HepG2 (cell line): ENCODE results near the gene CDH23. TPM values are rescaled to one million over a fixed set of nuclear protein-coding genes. Genes with fewer than 3 reads are reported as not detected.

Experiments used
- BORCS8-MEF2B ChIP-seq: sonication (generic); formaldehyde crosslinking; IDR thresholded peaks from 2 replicates; pipeline ENCODE4 v1.8.0; 2022; ENCODE audit warnings: mild to moderate bottlenecking, missing genetic modification reagents
- BRCA1 ChIP-seq: sonication (generic); formaldehyde crosslinking; IDR thresholded peaks from 2 replicates; pipeline ENCODE4 v1.4.0; 2020; ENCODE audit warnings: missing genetic modification reagents
- CENPX ChIP-seq: sonication (generic); formaldehyde crosslinking; IDR thresholded peaks from 2 replicates; pipeline ENCODE4 v1.9.0; 2021; ENCODE audit warnings: mild to moderate bottlenecking, missing genetic modification reagents, moderate library complexity
- EHMT2 ChIP-seq: fragments of 200-600 bp; sonication (generic); IDR thresholded peaks from 2 replicates; pipeline ENCODE4 v1.7.0; 2017; ENCODE audit warnings: antibody characterized with exemption, low read depth, low read length, borderline replicate concordance
- ESRRA ChIP-seq: sonication (generic); formaldehyde crosslinking; IDR thresholded peaks from 2 replicates; pipeline ENCODE4 v1.5.1; 2020; ENCODE audit warnings: mild to moderate bottlenecking, low read depth, missing genetic modification reagents
- ETV5 ChIP-seq: IDR thresholded peaks from 2 replicates; pipeline ENCODE4 v1.6.1; 2018; ENCODE audit warnings: missing biosample characterization, missing genetic modification reagents, inconsistent platforms, borderline replicate concordance
- FOXC1 ChIP-seq: sonication (generic); formaldehyde crosslinking; IDR thresholded peaks from 2 replicates; pipeline ENCODE4 v1.8.0; 2022; ENCODE audit warnings: mild to moderate bottlenecking, missing genetic modification reagents, borderline replicate concordance
- POGZ ChIP-seq: sonication (generic); formaldehyde crosslinking; IDR thresholded peaks from 2 replicates; pipeline ENCODE4 v1.4.0; 2020; ENCODE audit warnings: mild to moderate bottlenecking, missing genetic modification reagents
- SIX1 ChIP-seq: sonication (generic); formaldehyde crosslinking; IDR thresholded peaks from 2 replicates; pipeline ENCODE4 v1.4.0; 2020; ENCODE audit warnings: missing genetic modification reagents, borderline replicate concordance
- ZC3H4 ChIP-seq: sonication (generic); formaldehyde crosslinking; IDR thresholded peaks from 2 replicates; pipeline ENCODE4 v1.4.0; 2020; ENCODE audit warnings: missing genetic modification reagents, borderline replicate concordance
- ZFP41 ChIP-seq: sonication (generic); formaldehyde crosslinking; IDR thresholded peaks from 2 replicates; pipeline ENCODE4 v1.4.0; 2020; ENCODE audit warnings: mild to moderate bottlenecking, missing genetic modification reagents, borderline replicate concordance
- ZNF33A ChIP-seq: sonication (generic); formaldehyde crosslinking; IDR thresholded peaks from 2 replicates; pipeline ENCODE4 v1.5.1; 2020; ENCODE audit warnings: missing genetic modification reagents, mild to moderate bottlenecking, moderate library complexity, borderline replicate concordance
- ZNF549 ChIP-seq: sonication (generic); formaldehyde crosslinking; IDR thresholded peaks from 2 replicates; pipeline ENCODE4 v1.5.0; 2020; ENCODE audit warnings: missing genetic modification reagents
- ZNF598 ChIP-seq: sonication (generic); formaldehyde crosslinking; IDR thresholded peaks from 2 replicates; pipeline ENCODE4 v1.5.1; 2020; ENCODE audit warnings: mild to moderate bottlenecking, missing genetic modification reagents, borderline replicate concordance
- ZNF788 ChIP-seq: sonication (generic); formaldehyde crosslinking; IDR thresholded peaks from 2 replicates; pipeline ENCODE4 v1.5.0; 2020; ENCODE audit warnings: mild to moderate bottlenecking, missing genetic modification reagents, borderline replicate concordance
- ZNF850 ChIP-seq: sonication (generic); formaldehyde crosslinking; conservative IDR thresholded peaks from 2 replicates; pipeline ENCODE4 v1.9.0; 2021; ENCODE audit warnings: mild to moderate bottlenecking, missing genetic modification reagents
- polyA plus RNA-seq, 8 experiments: library from polyadenylated mRNA; depleted of rRNA in 3 of 8; stranded (reverse) in 7 of 8; unstranded in 1 of 8; fragments of >200 nt; fragmentation: Illumina TruSeq in 4 of 8; extraction: Trizol in 4 of 8; gene quantifications; 2 replicates each; pipeline versions ENCODE4 v1.2.1 to v1.2.3, GENCODE V29; 2011 to 2016; ENCODE audit warnings: low read depth in 4 of 8, missing spikeins in 1 of 8, mixed read lengths in 1 of 8; ENCODE audit not compliant: insufficient read depth in 1 of 8
- total RNA-seq, 5 experiments: library from RNA; depleted of rRNA; stranded (reverse); fragments of >200 nt; fragmentation: Illumina TruSeq; extraction: Trizol; gene quantifications; 2 replicates each; pipeline ENCODE4 v1.2.3, GENCODE V29; 2016; ENCODE audit warnings: low read depth in 1 of 5
- TF ChIP-seq, protein P1 (sequence below): sonication (generic); formaldehyde crosslinking; IDR thresholded peaks from 2 replicates; pipeline ENCODE4 v1.5.1; 2020; ENCODE audit warnings: missing genetic modification reagents, mild to moderate bottlenecking, borderline replicate concordance
- TF ChIP-seq, protein P2 (sequence below): sonication (generic); formaldehyde crosslinking; IDR thresholded peaks from 2 replicates; pipeline ENCODE4 v1.4.0; 2020; ENCODE audit warnings: missing genetic modification reagents
- TF ChIP-seq, protein P3 (sequence below): sonication (generic); formaldehyde crosslinking; IDR thresholded peaks from 2 replicates; pipeline ENCODE4 v1.4.0; 2020; ENCODE audit warnings: missing genetic modification reagents, borderline replicate concordance

The CDH23 gene
- total and polyA plus RNA-seq, 2 of the 13 experiments (the other 11 are each of a cell fraction or from before 2014, with no cell fraction given), result 0.13 TPM; not detected in 1

DNA sequence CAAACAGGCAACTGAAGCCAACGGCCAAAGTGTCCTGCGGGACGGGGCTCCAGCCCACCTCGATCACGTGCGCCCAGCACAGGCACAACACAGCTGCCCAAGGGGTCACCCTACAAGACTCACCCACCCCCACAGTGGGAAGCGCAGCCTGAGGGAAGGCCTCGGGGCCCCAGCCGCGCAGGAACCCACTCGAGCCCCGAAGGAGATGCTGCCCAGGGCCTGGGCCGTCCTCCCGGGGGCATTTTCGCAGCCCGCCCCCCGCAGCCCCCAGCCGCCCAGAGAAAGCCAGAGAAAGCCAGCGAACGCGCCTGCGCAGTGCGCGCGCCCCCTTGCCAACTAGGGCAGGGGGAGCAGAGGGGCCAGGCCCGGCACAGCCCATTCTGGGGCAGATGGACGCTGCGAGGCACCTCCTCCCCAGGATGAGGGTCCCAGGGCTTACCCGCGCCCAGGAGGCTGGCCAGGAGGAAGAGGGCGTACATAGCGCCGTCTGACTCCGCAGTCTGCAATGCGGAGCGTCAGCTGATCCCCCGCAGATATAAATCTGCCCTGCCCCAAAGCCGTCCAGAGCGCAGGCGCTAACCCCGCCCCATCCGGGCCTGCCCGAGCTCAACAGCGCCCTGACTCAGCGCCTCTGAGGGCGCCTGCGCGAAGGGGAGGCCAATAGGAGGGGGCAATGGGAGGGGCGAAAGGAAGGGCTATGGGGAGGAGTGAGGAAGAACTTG lies 454.2 kb downstream of the CDH23 start, which contains the start of gene PSAP (continued):
- TF ChIP-seq ZFP41 (peak; percentile 71; the same call in 1 of the 2 replicates), ZC3H4 (CRISPR knock-in tag) (no peak), POGZ (no peak), ESRRA (CRISPR knock-in tag) (0 out of 2 replicates have a peak, but pooled peaks have one; percentile 9), EHMT2 (no peak), CENPX (CRISPR knock-in tag) (no peak), BORCS8-MEF2B (no peak), ZNF850 (CRISPR knock-in tag) (no peak), ZNF33A (CRISPR knock-in tag) (no peak), ZNF598 (CRISPR knock-in tag) (peak; percentile 91; the same call in 1 of the 2 replicates), ETV5 (no peak; the same call in 1 of the 2 replicates), FOXC1 (peak; percentile 78; the same call in 1 of the 2 replicates), BRCA1 (0 out of 2 replicates have a peak, but pooled peaks have one; percentile 23), ZNF549 (CRISPR knock-in tag) (0 out of 2 replicates have a peak, but pooled peaks have one; percentile 30), SIX1 (CRISPR knock-in tag) (no peak), ZNF788 (peak; percentile 94; the same call in 1 of the 2 replicates)
- TF ChIP-seq, protein P1, sequence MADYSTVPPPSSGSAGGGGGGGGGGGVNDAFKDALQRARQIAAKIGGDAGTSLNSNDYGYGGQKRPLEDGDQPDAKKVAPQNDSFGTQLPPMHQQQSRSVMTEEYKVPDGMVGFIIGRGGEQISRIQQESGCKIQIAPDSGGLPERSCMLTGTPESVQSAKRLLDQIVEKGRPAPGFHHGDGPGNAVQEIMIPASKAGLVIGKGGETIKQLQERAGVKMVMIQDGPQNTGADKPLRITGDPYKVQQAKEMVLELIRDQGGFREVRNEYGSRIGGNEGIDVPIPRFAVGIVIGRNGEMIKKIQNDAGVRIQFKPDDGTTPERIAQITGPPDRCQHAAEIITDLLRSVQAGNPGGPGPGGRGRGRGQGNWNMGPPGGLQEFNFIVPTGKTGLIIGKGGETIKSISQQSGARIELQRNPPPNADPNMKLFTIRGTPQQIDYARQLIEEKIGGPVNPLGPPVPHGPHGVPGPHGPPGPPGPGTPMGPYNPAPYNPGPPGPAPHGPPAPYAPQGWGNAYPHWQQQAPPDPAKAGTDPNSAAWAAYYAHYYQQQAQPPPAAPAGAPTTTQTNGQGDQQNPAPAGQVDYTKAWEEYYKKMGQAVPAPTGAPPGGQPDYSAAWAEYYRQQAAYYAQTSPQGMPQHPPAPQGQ (CRISPR knock-in tag), result no peak
- TF ChIP-seq, protein P2, sequence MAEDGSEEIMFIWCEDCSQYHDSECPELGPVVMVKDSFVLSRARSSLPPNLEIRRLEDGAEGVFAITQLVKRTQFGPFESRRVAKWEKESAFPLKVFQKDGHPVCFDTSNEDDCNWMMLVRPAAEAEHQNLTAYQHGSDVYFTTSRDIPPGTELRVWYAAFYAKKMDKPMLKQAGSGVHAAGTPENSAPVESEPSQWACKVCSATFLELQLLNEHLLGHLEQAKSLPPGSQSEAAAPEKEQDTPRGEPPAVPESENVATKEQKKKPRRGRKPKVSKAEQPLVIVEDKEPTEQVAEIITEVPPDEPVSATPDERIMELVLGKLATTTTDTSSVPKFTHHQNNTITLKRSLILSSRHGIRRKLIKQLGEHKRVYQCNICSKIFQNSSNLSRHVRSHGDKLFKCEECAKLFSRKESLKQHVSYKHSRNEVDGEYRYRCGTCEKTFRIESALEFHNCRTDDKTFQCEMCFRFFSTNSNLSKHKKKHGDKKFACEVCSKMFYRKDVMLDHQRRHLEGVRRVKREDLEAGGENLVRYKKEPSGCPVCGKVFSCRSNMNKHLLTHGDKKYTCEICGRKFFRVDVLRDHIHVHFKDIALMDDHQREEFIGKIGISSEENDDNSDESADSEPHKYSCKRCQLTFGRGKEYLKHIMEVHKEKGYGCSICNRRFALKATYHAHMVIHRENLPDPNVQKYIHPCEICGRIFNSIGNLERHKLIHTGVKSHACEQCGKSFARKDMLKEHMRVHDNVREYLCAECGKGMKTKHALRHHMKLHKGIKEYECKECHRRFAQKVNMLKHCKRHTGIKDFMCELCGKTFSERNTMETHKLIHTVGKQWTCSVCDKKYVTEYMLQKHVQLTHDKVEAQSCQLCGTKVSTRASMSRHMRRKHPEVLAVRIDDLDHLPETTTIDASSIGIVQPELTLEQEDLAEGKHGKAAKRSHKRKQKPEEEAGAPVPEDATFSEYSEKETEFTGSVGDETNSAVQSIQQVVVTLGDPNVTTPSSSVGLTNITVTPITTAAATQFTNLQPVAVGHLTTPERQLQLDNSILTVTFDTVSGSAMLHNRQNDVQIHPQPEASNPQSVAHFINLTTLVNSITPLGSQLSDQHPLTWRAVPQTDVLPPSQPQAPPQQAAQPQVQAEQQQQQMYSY (CRISPR knock-in tag), result no peak
- TF ChIP-seq, protein P3, sequence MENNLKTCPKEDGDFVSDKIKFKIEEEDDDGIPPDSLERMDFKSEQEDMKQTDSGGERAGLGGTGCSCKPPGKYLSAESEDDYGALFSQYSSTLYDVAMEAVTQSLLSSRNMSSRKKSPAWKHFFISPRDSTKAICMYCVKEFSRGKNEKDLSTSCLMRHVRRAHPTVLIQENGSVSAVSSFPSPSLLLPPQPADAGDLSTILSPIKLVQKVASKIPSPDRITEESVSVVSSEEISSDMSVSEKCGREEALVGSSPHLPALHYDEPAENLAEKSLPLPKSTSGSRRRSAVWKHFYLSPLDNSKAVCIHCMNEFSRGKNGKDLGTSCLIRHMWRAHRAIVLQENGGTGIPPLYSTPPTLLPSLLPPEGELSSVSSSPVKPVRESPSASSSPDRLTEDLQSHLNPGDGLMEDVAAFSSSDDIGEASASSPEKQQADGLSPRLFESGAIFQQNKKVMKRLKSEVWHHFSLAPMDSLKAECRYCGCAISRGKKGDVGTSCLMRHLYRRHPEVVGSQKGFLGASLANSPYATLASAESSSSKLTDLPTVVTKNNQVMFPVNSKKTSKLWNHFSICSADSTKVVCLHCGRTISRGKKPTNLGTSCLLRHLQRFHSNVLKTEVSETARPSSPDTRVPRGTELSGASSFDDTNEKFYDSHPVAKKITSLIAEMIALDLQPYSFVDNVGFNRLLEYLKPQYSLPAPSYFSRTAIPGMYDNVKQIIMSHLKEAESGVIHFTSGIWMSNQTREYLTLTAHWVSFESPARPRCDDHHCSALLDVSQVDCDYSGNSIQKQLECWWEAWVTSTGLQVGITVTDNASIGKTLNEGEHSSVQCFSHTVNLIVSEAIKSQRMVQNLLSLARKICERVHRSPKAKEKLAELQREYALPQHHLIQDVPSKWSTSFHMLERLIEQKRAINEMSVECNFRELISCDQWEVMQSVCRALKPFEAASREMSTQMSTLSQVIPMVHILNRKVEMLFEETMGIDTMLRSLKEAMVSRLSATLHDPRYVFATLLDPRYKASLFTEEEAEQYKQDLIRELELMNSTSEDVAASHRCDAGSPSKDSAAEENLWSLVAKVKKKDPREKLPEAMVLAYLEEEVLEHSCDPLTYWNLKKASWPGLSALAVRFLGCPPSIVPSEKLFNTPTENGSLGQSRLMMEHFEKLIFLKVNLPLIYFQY, result no peak
